Eye (tissue), 1 donor: ENCODE data around the gene ERP29.

Experiments used
- DNase-seq: peaks from one replicate; pipeline ENCODE4 v3.0.0-alpha.2; 2015

Gene ERP29

DNA sequence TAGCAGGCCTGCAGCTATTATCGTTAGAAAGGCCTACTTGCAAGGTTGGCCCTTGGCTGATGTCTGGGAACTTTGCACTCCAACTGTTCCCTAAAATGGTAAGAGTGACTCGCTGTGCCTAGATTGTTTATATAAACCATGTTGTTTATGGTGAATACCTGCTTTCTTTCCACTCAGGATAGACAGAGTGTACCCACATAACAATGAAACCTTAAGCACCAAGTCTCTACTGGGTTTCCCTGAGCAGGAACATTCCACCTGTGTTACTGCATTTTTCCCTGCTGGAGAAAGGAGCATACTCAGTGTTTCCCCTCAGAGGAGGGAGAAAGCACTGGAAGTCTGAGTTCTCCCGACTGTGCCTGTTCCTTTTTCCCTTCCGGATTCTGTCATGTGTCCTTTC is 32.8 kb downstream of the ERP29 start:
- no peak for DNase-seq

- no peak for DNase-seq
These were observed 36.1 kb downstream of the ERP29 start for GRCh38 chr12:112049351-112049750.

- DNase-seq, result no peak
These were observed 47.9 kb downstream of the ERP29 start for GRCh38 chr12:112061137-112061536.

DNA sequence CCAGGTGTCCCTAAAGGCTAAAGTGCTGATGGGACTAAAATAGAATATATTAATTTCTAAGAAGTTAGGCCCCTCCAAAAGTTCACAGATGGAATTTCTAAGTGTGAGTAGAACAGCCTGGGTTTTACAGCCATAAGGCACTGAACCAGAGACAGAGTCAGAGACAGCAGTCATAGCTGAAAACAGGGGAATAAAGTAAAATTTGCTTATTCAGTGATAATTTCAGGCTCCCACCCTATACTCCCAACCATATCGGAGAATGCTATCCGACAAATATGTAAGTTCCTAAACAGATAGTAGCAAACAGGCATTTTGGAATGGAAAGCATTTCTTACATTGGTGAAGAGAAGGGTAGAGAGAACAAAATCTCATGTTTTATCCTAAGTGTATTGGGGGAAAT is 50.0 kb downstream of the ERP29 start:
- DNase-seq, result no peak

DNA sequence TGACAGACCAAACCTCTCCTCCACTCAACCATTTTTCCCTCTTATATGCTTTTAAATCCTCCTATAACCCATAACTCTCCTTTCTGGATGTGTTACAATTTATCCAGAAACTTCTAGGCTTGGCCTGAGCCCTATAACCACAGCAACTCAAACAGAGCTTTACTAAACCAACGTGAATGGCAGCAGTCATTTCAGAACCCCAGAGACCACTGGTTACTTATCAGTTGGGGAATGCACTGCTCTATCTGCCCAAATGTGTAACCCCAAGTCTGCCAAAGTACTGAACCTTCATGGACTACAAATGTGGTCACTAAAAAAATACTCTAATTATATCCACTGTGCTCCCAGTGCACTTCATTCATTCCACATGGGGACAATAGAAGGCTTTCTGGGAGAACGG is 53.3 kb downstream of the ERP29 start:
- no peak for DNase-seq
